Fibroblast of gingiva (primary cell): ENCODE data around the gene GALNT18.

ENCODE experiments used
- DNase-seq: peaks from one replicate; pipeline ENCODE4 v3.0.0-alpha.2; 2011; ENCODE audit warnings: low read depth

Gene GALNT18

GRCh38 chr11:11239959-11240358, 381.8 kb downstream of the GALNT18 start:
- no peak for DNase-seq

- DNase-seq, result no peak
These were observed 384.6 kb downstream of the GALNT18 start for GRCh38 chr11:11237070-11237832.

- no peak for DNase-seq
These were observed 385.2 kb downstream of the GALNT18 start for GRCh38 chr11:11236498-11237059.

- no peak for DNase-seq
These were observed 390.0 kb downstream of the GALNT18 start for GRCh38 chr11:11231763-11232162.

GRCh38 chr11:11230802-11231562, 390.8 kb downstream of the GALNT18 start:
- DNase-seq, result no peak

GRCh38 chr11:11230087-11230486, 391.7 kb downstream of the GALNT18 start:
- DNase-seq, result no peak

- no peak for DNase-seq
These were observed 392.2 kb downstream of the GALNT18 start for GRCh38 chr11:11229647-11230046.

- DNase-seq, result no peak
These were observed 394.3 kb downstream of the GALNT18 start for GRCh38 chr11:11227296-11228085.
